Activated CD8-positive, alpha-beta memory T cell treated with anti-CD3 and anti-CD28 coated beads, Interleukin-2, amount 50 U/mL, for 4 hours (primary cell): ENCODE results near the gene SYN1.

ENCODE experiments used
- DNase-seq: peaks from one replicate; pipeline ENCODE4 v3.0.0-alpha.2; 2020

Gene SYN1

DNA sequence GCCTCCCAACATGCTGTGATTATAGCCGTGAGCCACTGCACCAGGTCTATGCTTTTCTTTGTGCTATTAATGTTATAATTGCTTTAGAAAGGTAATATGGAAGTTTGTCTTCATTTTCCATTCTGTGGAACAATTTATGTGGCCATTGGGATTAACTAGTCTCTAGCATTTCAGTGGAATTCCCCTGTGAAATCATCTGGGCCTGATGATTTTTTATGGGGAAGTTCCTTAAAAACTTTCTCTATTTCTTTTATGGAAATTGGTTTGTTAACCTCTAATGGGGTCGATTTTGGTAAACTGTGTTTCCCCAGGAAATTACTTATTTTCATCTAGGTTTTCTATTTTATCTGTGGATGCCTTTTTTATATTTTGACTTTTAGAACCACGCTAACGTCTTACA lies 26.1 kb downstream of the SYN1 start:
- DNase-seq = no peak

- no peak for DNase-seq
Measured at GRCh38 chrX:47590984-47591383, 28.7 kb downstream of the SYN1 start.

GRCh38 chrX:47587906-47588735 lies 31.5 kb downstream of the SYN1 start:
- DNase-seq = no peak

DNA sequence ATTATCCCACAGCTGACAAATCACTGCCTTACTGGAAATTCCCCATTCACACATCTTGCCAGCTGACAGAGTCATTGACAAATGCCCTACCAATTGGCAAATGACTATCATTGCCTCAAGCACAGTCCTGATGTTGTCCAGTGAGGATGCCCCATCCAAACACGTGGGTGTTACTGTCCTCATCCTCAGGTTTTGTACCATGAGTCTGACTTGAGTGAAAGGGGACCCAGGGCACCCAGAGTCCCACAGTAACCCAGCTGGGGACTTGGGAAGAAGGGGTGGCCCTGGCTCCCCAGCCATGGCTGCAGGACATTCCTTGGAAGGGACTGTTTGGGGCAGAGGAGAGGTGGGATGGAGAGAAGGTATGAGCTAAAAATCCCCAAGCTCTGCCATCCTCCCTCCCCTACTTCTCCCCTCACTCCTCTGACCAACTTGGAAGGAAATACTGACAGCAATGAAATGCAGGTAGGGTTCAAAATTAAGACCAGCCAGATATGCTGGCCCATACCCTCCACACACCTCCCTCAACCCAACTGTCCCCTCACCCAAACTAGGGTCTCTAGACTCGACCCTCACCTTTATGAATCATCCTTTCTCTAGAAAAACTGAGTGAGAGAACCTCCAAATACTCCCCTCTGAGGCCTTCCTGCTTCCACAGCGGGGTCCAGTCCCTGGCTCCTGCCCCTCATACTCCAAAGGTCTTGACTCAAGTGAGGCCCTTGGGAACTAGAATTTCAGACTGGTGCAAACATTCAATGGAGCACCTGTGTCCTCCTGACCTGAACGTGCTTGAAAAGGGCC lies 32.4 kb downstream of the SYN1 start:
- DNase-seq = no peak

GRCh38 chrX:47586043-47586787 lies 33.4 kb downstream of the SYN1 start:
- no peak for DNase-seq

DNA sequence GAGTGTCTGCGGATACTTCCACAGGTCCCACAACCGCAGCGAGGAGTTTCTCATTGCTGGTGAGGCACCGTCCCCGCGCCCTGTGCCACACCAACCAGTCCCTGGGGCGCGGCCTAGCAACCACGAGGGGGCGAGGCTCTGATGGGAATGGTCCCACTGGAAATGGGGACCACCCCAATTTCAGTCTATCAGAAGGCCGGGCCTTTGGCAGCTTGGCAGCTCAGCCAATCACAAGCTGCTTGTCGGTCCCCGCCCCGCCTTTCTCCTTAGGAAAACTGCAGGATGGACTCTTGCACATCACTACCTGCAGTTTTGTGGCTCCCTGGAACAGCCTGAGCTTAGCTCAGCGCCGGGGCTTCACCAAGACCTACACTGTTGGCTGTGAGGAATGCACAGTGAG lies 34.4 kb downstream of the SYN1 start:
- DNase-seq = no peak

DNA sequence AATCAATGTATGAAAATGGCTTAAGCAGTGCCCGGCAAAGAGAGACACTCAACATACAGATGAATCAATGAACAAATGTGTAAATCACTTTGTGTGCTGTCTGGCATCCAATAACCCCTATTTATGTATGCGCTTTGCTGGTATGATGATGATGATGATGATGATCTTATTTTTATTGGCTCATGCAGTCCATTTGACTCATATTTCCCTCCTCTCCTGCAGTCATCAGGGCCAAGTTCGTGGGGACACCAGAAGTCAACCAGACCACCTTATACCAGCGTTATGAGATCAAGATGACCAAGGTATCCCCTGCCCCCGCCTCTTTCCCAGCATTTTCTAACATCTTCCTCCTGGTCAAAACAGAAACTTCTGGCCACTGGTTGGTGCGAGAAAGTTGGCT lies 34.9 kb downstream of the SYN1 start:
- no peak for DNase-seq

DNA sequence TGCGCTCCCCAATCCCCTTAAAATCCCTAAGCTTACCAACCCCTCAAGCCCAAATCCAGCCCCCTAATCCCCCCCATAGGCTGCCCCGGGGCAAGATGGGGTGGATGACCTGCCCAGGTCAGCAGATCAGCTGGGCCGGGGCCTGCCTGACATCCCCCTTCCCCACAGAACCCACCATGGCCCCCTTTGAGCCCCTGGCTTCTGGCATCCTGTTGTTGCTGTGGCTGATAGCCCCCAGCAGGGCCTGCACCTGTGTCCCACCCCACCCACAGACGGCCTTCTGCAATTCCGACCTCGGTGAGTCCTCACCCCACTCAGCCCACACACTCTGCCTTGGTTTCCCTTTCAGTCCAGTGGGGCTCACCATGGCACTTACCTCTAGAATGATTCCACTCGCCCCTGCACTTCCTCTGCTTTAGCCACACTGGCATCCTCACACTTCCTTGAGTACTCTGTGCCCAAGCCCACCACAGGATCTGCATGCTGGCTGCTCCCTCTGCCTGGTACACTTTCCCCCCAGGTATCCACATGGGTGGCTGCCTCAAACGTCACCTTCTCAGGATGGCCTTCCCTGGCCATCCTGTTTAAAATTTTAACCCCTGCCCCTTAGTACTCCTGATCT lies 36.3 kb downstream of the SYN1 start:
- DNase-seq = no peak

DNA sequence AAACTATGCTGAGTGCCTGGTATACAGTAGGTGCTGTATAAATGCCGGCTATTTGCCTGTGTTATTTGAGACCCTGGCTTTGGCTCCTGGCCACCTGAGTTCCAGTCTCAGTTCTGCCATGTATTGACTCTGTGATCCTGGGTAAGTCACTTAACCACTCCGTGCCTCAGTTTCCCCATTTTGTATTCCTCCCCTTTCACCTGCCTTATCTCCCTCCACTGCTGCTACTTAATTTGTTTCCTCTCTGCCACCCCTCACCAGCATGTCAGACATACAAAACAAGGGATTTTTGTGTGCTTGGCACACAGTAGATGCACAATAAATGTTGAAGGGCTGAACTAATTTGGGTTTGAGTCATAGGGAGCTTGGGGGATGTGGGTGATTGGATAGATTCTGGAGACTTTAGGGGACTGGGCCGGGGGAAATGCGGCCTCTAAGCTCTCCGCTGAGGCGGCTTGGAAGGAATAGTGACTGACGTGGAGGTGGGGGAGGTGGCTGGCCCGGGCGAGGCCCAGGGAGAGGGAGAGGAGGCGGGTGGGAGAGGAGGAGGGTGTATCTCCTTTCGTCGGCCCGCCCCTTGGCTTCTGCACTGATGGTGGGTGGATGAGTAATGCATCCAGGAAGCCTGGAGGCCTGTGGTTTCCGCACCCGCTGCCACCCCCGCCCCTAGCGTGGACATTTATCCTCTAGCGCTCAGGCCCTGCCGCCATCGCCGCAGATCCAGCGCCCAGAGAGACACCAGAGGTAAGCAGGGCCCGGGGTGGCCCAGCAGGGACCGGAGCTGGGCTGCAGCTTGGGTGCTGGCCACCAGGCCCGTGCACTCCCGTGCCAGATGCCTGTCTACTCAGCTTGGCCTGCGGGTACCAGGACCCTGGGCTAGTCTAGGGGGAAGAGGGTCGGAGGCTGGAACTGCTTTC lies 37.7 kb downstream of the SYN1 start, which contains the start of gene TIMP1:
TIMP1 (plus strand) TSS at position 706 of the 917 bp plus-strand sequence. CDS start 980 bp downstream, outside the sequence.
- peak; percentile 81 for DNase-seq

- no peak for DNase-seq
Measured at GRCh38 chrX:47579537-47579936, 40.1 kb downstream of the SYN1 start.

DNA sequence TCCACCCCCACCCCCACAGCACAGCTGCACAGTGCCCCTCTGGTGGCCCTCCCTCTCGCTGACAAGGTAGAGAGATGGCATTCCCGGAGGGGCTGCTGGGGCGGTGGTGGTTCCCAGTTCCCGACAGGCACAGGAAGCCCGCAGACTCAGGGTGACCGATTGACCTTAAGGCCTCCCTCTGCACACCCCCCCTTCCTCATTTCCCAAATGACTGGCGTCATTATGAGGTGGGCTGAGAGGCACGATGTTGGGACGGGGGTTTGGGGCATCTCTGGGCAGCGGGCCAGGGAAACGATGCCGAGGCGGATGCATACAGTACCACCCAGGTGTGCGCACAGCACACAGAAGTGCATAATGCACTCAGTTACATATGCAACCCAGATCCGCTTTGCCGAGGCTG lies 41.0 kb downstream of the SYN1 start:
- no peak for DNase-seq

- no peak for DNase-seq
Measured at GRCh38 chrX:47577901-47578300, 41.8 kb downstream of the SYN1 start.

DNA sequence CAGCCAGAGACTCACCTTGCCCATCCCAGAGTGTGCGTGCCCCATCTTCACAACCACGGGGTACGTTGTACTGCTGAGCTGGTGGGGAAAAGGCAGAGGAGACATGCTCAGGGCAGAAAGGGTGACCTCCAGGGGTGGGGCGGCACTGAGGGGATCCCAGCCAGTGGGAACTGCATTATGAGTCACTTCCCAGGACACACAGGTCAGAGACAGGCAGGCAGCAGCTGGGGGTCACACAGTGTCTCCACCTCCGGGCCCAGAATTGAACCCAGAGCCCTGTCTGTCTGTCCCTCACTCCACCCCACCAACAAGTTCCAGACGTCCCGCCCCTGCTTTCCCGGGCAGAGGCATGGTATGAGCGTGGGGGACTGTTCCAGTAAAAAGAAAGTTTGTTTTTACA lies 42.2 kb downstream of the SYN1 start:
- no peak for DNase-seq

GRCh38 chrX:47576021-47576898 lies 43.4 kb downstream of the SYN1 start:
- no peak for DNase-seq

DNA sequence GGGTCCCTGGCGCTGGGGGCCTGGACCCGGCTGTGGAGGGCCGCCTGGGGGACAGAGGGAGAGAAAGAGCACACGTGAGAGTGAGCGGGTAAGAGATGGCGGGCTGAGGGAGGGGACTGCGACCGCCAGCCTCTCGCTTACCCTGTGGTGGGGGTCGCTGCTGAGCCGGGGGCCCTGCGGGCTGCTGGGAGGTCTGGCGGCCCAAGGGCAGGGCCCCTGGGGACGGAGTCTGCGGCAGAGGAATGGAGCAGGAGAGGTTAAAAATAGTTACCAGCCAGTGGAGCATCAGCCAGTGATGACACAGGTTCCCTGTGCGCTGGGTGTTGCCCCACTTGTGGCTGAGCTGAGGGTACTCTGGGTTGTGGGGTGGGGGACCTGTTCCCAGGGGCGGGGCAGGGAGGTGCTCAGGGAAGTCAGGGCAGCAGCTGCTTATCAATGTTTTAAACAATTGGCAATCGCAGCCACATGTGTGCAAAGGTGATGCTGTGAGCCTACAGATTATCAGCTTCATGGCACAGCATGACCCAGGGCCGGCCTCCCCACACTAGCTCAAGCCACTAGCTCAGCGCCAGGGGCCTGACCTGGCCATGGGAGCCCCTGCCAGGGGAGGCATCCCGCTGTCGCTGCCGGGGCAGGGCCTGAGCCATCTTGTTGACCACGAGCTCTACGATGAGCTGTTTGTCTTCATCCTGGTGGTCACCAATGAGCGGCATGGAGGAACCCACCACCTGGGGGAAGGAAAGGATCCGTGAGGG lies 44.9 kb downstream of the SYN1 start:
- DNase-seq = no peak

DNA sequence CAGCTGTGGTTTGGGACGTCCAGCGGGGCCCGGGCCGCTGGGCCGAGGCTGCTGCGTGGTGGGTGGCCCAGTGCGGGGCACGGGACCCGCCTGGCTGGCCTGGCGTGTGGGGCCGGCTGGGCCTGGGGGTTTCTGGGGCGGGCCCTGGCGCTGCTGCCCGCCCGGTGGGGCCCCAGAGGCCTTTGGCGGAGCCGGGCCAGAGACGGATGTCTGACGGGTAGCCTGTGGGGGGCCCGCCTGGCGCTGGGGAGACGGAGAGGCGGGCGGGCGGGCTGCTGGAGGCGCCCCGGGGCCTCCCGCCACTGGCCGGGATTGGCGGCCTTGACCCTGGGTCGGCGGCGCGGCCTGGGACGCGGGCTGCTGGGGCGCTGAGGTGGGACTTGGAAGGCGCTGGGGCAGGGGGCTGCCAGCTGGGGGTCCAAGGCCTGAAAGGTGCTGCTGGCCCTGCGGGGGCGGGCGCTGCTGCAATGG lies 45.5 kb downstream of the SYN1 start:
- no peak for DNase-seq

GRCh38 chrX:47573341-47574075 lies 46.1 kb downstream of the SYN1 start:
- no peak for DNase-seq

GRCh38 chrX:47572773-47573340 lies 46.8 kb downstream of the SYN1 start:
- no peak for DNase-seq

DNA sequence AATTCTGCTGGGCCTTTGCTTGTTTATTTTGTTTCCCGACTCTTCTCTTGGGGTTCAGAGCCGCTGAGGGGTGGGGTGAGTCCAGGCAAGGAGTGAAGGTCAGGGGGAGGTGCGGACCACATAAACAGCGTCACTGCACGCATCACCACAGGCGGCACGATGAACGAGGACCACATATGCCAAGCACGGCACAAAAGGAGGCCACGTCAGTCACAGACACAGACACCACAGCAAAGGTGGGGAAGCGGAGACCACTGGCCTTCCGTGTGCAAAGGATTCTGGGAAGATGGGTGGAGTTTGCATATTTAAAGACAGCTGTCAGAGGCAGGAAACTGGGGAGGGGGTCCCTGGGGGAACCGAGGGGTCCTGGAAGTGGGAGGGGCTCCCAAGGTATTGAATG lies 47.8 kb downstream of the SYN1 start:
- DNase-seq = no peak
